Measurements from ENCODE around the gene HPDL.
A peak's percentile ranks its signal among the peaks of the same experiment; 100 is the strongest.
"Not testable (repeated sequence)": the region's sequence is repeated elsewhere in the genome, so short reads cannot be mapped to it uniquely, and the experiment has no call there.

HPDL gene

GRCh38 chr1:45326627-45327623 is at the start of gene HPDL:
Gene HPDL (plus strand): TSS chr1:45326895. CDS start chr1:45327149, 254 bp downstream.
- DNase-seq, result peak; percentile 87

DNA sequence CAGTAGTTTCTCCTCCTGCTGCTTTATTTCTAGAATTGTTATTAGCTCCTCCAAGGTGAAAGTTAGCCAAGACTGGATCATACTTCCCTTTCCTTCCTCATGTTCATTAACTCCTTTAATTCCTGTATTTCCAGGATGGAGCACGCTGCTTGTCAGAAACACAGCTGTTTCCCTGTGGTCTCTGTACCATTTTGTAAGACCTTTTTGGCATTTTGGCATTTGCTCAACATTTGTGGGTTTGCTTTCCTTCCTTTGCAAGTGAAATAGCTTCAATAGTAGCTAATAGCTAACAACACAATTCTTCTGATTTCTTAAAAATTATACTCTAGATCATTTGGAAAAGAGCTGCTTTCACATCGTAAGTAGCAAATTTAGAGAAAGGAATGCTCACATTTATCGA is 44.3 kb upstream of the HPDL start:
- DNase-seq, result no peak

GRCh38 chr1:45284858-45285257 is 41.8 kb upstream of the HPDL start:
- DNase-seq, result not testable (repeated sequence)

DNA sequence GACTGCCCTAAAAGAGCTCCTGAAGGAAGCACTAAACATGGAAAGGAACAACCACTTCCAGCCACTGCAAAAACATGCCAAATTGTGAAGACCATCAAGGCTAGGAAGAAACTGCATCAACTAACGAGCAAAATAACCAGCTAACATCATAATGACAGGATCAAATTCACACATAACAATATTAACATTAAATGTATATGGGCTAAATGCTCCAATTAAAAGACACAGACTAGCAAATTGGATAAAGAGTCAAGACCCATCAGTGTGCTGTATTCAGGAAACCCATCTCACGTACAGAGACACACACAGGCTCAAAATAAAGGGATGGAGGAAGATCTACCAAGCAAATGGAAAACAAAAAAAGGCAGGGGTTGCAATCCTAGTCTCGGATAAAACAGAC is 40.2 kb upstream of the HPDL start:
- DNase-seq, result not testable (repeated sequence)

- not testable (repeated sequence) for DNase-seq
Measured at GRCh38 chr1:45291002-45291401, 35.7 kb upstream of the HPDL start.

GRCh38 chr1:45291716-45292115 is 35.0 kb upstream of the HPDL start:
- DNase-seq, result no peak

GRCh38 chr1:45297666-45298356 is 28.9 kb upstream of the HPDL start:
- no peak for DNase-seq

GRCh38 chr1:45299296-45299695 is 27.4 kb upstream of the HPDL start:
- no peak for DNase-seq

DNA sequence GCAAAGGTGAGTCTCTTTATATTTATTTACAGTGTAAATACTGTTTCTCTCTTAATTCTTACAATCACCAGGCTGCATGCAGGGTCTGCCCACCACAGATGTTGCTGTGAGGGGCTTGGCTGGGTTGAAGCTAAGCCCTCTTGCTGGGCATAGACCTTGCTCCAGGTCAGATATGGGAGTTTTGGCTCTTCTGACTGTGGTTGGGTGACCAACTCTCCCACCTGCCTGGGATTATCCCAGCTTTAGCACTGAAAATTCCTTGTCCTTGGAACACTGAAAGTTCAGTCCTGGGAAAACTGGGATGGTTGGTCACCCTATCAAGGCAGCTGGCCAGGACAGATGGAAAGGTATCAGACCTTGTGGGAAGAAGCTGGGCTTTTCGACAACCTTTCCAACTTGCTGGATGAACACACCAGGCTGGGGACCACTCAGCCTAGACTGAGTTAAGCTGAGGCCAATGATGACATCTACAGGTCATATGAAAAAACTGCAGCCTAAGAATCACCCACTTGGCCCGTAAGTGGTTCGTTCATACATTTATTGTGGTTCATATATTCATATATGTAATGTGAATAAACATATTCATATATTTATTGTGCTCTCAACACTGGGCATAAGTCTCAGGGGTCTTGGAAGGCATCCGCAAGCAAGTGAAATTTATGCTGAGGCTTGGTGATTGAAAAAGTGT is 26.6 kb upstream of the HPDL start:
- peak; percentile 65 for DNase-seq

DNA sequence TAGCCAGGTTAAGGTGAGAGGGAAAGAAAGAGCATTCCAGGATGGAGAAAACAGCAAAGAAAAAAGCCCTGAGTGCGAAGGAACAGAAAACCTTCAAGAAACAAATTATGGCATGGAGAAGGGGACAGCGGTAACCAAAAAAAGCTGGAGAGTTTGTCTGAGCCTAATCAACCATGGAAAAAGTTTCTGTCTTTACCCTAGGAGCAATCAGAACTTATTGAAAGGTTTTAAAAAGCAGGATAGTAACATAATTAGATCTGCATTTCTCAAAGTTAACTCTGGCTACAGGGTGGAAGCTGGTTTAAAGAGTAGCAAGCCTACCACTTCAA is 26.1 kb upstream of the HPDL start:
- DNase-seq, result no peak

GRCh38 chr1:45302505-45303150 is 24.1 kb upstream of the HPDL start:
- DNase-seq, result no peak

- peak; percentile 99 for DNase-seq
Measured at GRCh38 chr1:45303520-45304310, 23.0 kb upstream of the HPDL start.

GRCh38 chr1:45304311-45305081 is 22.2 kb upstream of the HPDL start:
- DNase-seq, result no peak

- DNase-seq, result no peak
Measured at GRCh38 chr1:45305231-45305630, 21.5 kb upstream of the HPDL start.

DNA sequence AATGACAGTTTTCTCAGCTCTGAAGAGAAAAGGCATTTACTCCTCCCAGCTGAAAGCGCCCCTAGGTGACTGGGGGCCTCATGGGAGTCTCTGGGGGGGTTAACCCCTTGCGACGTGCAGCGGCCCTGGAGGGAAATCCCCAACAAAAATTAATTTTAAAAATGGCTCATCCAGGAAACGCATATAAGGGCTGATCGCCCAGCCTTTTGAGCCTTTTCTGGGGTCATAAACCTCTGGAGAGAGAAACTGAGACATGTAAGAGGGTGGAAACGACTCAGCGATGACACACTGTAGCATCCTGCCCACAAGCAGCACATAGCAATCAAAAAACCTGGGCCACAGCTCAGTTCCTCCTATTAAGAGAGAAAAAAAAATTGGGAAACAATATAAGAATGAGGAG is 20.4 kb upstream of the HPDL start:
- DNase-seq, result peak; percentile 70

DNA sequence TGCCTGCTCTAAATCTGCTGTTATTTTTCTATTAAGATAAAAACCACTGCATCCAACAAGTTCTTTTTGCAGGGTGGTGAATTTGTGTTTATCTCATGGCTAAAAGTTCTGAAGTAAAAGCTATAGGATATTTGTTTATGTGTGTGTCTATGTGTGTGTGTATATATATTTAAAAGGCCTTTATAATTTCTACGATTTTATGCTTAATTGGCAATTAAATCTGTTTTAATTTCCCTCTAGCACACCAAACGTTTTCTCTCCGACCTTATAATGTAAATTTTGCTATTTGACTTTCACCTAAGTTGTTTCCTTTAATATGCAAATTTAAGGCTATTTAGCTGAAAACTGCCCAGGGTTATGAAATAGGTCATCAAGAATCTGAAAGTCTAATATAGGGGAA is 19.8 kb upstream of the HPDL start:
- no peak for DNase-seq

DNA sequence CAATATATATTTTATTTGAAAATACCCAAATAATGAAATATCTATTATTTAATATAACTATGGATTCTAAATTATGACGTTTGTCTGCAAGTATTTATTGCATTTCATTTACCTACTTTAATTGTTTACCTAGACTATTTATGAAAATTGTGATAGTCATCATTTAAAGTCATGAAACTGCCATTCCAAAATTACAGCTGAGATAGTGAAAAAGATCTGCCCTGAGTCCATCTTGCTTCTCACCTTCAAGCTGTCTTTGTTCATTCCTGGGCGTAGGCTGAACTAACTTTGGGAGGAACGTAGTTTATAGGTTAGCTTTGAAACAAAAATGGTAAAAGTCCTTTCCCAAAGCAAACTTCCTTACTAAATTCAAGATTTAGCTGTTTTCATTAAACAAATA is 12.4 kb upstream of the HPDL start:
- no peak for DNase-seq

DNA sequence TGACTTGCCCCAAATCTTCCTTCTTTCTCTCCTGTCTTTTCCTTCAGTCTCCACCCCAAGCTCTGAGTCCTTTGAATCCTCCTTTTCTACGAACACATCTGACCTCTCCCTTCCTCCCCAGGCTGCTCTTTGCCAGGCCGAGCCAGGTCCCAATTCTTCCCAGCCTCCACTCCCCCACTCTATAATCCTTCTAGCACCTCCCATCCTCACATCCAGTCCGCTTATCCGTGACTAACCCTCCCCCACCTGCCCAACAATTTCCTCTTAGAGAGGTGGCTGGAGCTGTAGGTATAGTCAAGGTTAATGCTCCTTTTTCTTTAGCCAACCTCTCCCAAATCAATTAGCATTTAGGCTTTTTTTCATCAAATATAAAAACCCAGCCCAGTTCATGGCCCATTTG is 9.5 kb upstream of the HPDL start:
- DNase-seq, result no peak

- no peak for DNase-seq
Measured at GRCh38 chr1:45319761-45320160, 6.9 kb upstream of the HPDL start.

- no peak for DNase-seq
Measured at GRCh38 chr1:45321444-45321843, 5.3 kb upstream of the HPDL start.

DNA sequence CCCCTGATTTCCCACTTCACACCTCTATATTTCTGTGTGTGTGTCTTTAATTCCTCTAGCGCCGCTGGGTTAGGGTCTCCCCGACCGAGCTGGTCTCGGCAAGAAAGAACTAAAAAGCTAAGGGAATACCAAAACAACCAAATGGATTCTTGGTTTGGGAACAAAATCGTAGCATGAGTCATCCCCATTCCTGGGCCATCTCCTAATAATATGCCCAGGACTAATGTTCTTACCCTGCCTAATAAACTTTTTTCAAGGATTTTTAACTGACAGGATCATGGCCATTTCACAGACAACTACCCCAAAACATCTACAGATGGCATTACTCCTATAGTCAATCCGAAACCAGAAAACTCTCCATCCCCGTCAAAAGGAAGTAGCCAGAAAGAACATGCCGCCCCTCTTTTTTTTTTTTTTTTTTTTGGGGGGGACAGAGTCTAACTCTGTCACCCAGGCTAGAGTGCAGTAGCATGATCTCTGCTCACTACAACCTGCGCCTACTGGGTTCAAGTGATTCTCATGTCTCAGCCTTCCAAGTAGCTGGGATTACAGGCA is 4.1 kb upstream of the HPDL start:
- DNase-seq, result no peak
